HCT116 (cell line): Measurements from ENCODE around the gene LRRD1.

ENCODE experiments used
- CTCF ChIP-seq, 3 experiments: fragments of 200-600 bp in 1 of 3; sonication (generic) in 1 of 3; IDR thresholded peaks in 2 of 3; conservative IDR thresholded peaks in 1 of 3; 2 replicates each; pipeline ENCODE4 v1.5.1; 2012 to 2017; ENCODE audit warnings: low read depth in 2 of 3, low read length in 2 of 3, antibody characterized with exemption in 1 of 3, borderline replicate concordance in 1 of 3, control low read depth in 1 of 3, mild to moderate bottlenecking in 1 of 3, mixed read lengths in 1 of 3, mixed run types in 1 of 3, moderate library complexity in 1 of 3; ENCODE audit not compliant: insufficient read depth in 1 of 3
- ELF1 ChIP-seq: IDR thresholded peaks from 2 replicates; pipeline ENCODE4 v1.6.1; 2012; ENCODE audit warnings: low read depth, borderline replicate concordance
- EZH2 ChIP-seq: fragments of 200-600 bp; sonication (generic); IDR thresholded peaks from 2 replicates; pipeline ENCODE4 v1.6.1; 2017; ENCODE audit warnings: antibody characterized with exemption, mixed run types
- JUND ChIP-seq: IDR thresholded peaks from 2 replicates; pipeline ENCODE4 v1.6.1; 2012
- POLR2A ChIP-seq: IDR thresholded peaks from 2 replicates; pipeline ENCODE4 v1.7.0; 2011; ENCODE audit warnings: borderline replicate concordance; ENCODE audit not compliant: insufficient read depth, insufficient read length; ENCODE audit errors: extremely low read depth
- POLR2AphosphoS5 ChIP-seq: IDR thresholded peaks from 2 replicates; pipeline ENCODE4 v1.6.1; 2011; ENCODE audit warnings: mild to moderate bottlenecking, low read depth, low read length, moderate library complexity
- RAD21 ChIP-seq: IDR thresholded peaks from 2 replicates; pipeline ENCODE4 v1.6.1; 2012; ENCODE audit warnings: low read depth, mild to moderate bottlenecking
- SP1 ChIP-seq: IDR thresholded peaks from 2 replicates; pipeline ENCODE4 v1.6.1; 2012; ENCODE audit warnings: low read depth
- ZFX ChIP-seq: fragments of 450-650 bp; IDR thresholded peaks from 2 replicates; pipeline ENCODE4 v1.6.1; 2017
- ZNF274 ChIP-seq: fragments of 200-500 bp; sonication (Bioruptor generic); IDR thresholded peaks from 2 replicates; pipeline ENCODE4 v1.6.1; 2014; ENCODE audit warnings: mild to moderate bottlenecking, low read depth, low read length, inconsistent platforms
- TF ChIP-seq, protein P1 (sequence below): IDR thresholded peaks from 2 replicates; pipeline ENCODE4 v1.6.1; 2012; ENCODE audit warnings: low read depth
- TF ChIP-seq, protein P2 (sequence below): IDR thresholded peaks from 2 replicates; pipeline ENCODE4 v1.6.1; 2012
- TF ChIP-seq, protein P3 (sequence below): IDR thresholded peaks from 2 replicates; pipeline ENCODE4 v1.6.1; 2011; ENCODE audit warnings: mild to moderate bottlenecking, low read length, moderate library complexity; ENCODE audit not compliant: insufficient replicate concordance; ENCODE audit errors: extremely low read depth

- no peak for TF ChIP-seq POLR2A
- no peak for TF ChIP-seq EZH2
- TF ChIP-seq, protein P1, sequence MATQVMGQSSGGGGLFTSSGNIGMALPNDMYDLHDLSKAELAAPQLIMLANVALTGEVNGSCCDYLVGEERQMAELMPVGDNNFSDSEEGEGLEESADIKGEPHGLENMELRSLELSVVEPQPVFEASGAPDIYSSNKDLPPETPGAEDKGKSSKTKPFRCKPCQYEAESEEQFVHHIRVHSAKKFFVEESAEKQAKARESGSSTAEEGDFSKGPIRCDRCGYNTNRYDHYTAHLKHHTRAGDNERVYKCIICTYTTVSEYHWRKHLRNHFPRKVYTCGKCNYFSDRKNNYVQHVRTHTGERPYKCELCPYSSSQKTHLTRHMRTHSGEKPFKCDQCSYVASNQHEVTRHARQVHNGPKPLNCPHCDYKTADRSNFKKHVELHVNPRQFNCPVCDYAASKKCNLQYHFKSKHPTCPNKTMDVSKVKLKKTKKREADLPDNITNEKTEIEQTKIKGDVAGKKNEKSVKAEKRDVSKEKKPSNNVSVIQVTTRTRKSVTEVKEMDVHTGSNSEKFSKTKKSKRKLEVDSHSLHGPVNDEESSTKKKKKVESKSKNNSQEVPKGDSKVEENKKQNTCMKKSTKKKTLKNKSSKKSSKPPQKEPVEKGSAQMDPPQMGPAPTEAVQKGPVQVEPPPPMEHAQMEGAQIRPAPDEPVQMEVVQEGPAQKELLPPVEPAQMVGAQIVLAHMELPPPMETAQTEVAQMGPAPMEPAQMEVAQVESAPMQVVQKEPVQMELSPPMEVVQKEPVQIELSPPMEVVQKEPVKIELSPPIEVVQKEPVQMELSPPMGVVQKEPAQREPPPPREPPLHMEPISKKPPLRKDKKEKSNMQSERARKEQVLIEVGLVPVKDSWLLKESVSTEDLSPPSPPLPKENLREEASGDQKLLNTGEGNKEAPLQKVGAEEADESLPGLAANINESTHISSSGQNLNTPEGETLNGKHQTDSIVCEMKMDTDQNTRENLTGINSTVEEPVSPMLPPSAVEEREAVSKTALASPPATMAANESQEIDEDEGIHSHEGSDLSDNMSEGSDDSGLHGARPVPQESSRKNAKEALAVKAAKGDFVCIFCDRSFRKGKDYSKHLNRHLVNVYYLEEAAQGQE: no peak
- TF ChIP-seq CTCF (IDR thresholded peaks at IDR 0.05 in 2 of 3, conservative IDR thresholded peaks at IDR 0.05 in 1 of 3; ENCODE audit: borderline replicate concordance in 1 of 3, insufficient read depth in 1 of 3, low read depth in 2 of 3, low read length in 2 of 3): no peak
- no peak for TF ChIP-seq ELF1
- no peak for TF ChIP-seq ZFX
- TF ChIP-seq ZNF274: no peak
- no peak for TF ChIP-seq RAD21
- TF ChIP-seq, protein P2, sequence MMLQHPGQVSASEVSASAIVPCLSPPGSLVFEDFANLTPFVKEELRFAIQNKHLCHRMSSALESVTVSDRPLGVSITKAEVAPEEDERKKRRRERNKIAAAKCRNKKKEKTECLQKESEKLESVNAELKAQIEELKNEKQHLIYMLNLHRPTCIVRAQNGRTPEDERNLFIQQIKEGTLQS: no peak
- no peak for TF ChIP-seq POLR2AphosphoS5
- TF ChIP-seq, protein P3, sequence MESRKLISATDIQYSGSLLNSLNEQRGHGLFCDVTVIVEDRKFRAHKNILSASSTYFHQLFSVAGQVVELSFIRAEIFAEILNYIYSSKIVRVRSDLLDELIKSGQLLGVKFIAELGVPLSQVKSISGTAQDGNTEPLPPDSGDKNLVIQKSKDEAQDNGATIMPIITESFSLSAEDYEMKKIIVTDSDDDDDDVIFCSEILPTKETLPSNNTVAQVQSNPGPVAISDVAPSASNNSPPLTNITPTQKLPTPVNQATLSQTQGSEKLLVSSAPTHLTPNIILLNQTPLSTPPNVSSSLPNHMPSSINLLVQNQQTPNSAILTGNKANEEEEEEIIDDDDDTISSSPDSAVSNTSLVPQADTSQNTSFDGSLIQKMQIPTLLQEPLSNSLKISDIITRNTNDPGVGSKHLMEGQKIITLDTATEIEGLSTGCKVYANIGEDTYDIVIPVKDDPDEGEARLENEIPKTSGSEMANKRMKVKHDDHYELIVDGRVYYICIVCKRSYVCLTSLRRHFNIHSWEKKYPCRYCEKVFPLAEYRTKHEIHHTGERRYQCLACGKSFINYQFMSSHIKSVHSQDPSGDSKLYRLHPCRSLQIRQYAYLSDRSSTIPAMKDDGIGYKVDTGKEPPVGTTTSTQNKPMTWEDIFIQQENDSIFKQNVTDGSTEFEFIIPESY: no peak
- TF ChIP-seq SP1: no peak
- no peak for TF ChIP-seq JUND
These were observed 47.1 kb downstream of the LRRD1 start for GRCh38 chr7:92131764-92132330.
